ENCODE results near the gene KCNJ1. TPM values are rescaled to one million over a fixed set of nuclear protein-coding genes. Genes with fewer than 3 reads are reported as not detected.
A peak's percentile ranks its signal among the peaks of the same experiment; 100 is the strongest.

KCNJ1 gene
- total and polyA plus RNA-seq, 2 of the 8 experiments (the other 6 are each of a cell fraction or from before 2014, with no cell fraction given) = 0.17 to 0.23 TPM

- Histone ChIP-seq H4K20me1 (replicated peaks in 1 of 2; ENCODE audit: control insufficient read depth in 1 of 2, insufficient read depth in 2 of 2, low read length in 2 of 2) (peaks cover 0 to 3% of the 10 kb centered on the region in 2 experiments), H2BK15ac (ENCODE audit: low read length) (no peak overlapping the region), H2BK5ac (ENCODE audit: low read depth, low read length) (no peak overlapping the region), H2AFZ (ENCODE audit: low read length) (no peak overlapping the region), H3K23ac (ENCODE audit: insufficient read length) (no peak overlapping the region), H2BK20ac (ENCODE audit: low read length) (no peak overlapping the region), H2BK120ac (replicated peaks; ENCODE audit: low read depth, low read length) (no peak overlapping the region), H3K27me3 (replicated peaks in 1 of 4; ENCODE audit: control insufficient read depth in 3 of 4, extremely low read depth in 1 of 4, insufficient read depth in 3 of 4, low read length in 3 of 4) (peaks cover 34 to 71% (median 64%) of the 10 kb centered on the region in 4 experiments), H4K91ac (replicated peaks; ENCODE audit: insufficient read length, low read length) (no peak overlapping the region), H2AK5ac (ENCODE audit: low read depth, low read length) (0 out of 2 replicates have a peak overlapping the region, but pooled peaks have one; percentile 13), H3K4me1 (replicated peaks in 1 of 4; ENCODE audit: control insufficient read depth in 3 of 4, insufficient read depth in 4 of 4, low read length in 3 of 4) (peaks cover 4 to 15% (median 10%) of the 10 kb centered on the region in 4 experiments; a peak in 6 of 7 replicates), H2BK12ac (ENCODE audit: low read depth, low read length) (no peak overlapping the region), H3K27ac (ENCODE audit: low read depth, low read length) (no peak overlapping the region), H3K4me3 (ENCODE audit: extremely low read depth in 1 of 4, insufficient read depth in 2 of 4, low read depth in 3 of 4, low read length in 4 of 4) (no peak overlapping the region), H3K18ac (ENCODE audit: extremely low read depth, low read length) (no peak overlapping the region), H3K9ac (replicated peaks in 1 of 4; ENCODE audit: extremely low read depth in 1 of 4, low read depth in 3 of 4, low read length in 3 of 4) (no peak overlapping the region), H3K4me2 (ENCODE audit: insufficient read depth in 1 of 2, low read depth in 2 of 2, low read length in 2 of 2) (no peak overlapping the region; a peak in 1 of 4 replicates), H4K8ac (ENCODE audit: extremely low read depth, insufficient read depth, low read length) (no peak overlapping the region), H3K56ac (replicated peaks; ENCODE audit: insufficient read length, low read depth, low read length) (no peak overlapping the region), H3K36me3 (ENCODE audit: control insufficient read depth in 2 of 4, insufficient read depth in 4 of 4, low read length in 3 of 4) (no peaks in the 10 kb centered on the region), H3K14ac (ENCODE audit: insufficient read length) (no peak overlapping the region), H3K4ac (replicated peaks; ENCODE audit: insufficient read length, low read depth, low read length) (no peak overlapping the region), H3K23me2 (ENCODE audit: low read depth, low read length) (peaks cover 7% of the 10 kb centered on the region), H3K9me3 (ENCODE audit: insufficient read depth in 2 of 2, low read depth in 1 of 2, low read length in 1 of 2) (no peaks in the 10 kb centered on the region), H4K5ac (ENCODE audit: insufficient read length, low read depth, low read length) (no peak overlapping the region), H3K79me2 (ENCODE audit: control insufficient read depth in 1 of 2, insufficient read depth in 2 of 2, low read length in 2 of 2) (no peaks in the 10 kb centered on the region), H3K79me1 (ENCODE audit: low read depth, low read length) (no peaks in the 10 kb centered on the region)
- 59% methylated on average over 4 of the region's 4 CpGs; no CpG with 5 or more reads in 1 of the 2 experiments for WGBS, 2 experiments (ENCODE audit: extremely low coverage in 1 of 2, insufficient coverage in 1 of 2, insufficient read length in 1 of 2, insufficient replicate concordance in 2 of 2, low coverage in 1 of 2, low lambda C conversion rate in 2 of 2, missing lambda C conversion rate in 1 of 2)
- DNase-seq (ENCODE audit: low read depth in 1 of 2, low spot score in 2 of 2) (no peak), FAIRE-seq (no peak)
- ChIA-PET CTCF (ENCODE audit: partially characterized antibody) (interaction anchor here (1.2 to 13.1 kb wide), 9 partner anchors 9 to 439 kb away, joined by 3 to 473 read pairs (median 12); partner anchors contain the start of gene TP53AIP1), POLR2A (ENCODE audit: partially characterized antibody) (interaction anchor here (1.0 to 2.6 kb wide), 2 partner anchors 9 to 12 kb away, joined by 3 to 15 read pairs; no protein-coding TSS in a partner anchor)
- TF ChIP-seq KDM1A (IDR thresholded peaks at IDR 0.05; ENCODE audit: borderline replicate concordance, low read length) (peak; percentile 63; the same call in 1 of the 2 replicates), POLR2AphosphoS5 (IDR thresholded peaks at IDR 0.05; ENCODE audit: low read depth, low read length) (no peak), CEBPB (IDR thresholded peaks at IDR 0.05; ENCODE audit: low read depth, low read length) (peak; percentile 83)
- TF ChIP-seq, protein P1, sequence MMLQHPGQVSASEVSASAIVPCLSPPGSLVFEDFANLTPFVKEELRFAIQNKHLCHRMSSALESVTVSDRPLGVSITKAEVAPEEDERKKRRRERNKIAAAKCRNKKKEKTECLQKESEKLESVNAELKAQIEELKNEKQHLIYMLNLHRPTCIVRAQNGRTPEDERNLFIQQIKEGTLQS (IDR thresholded peaks at IDR 0.05; ENCODE audit: insufficient read depth, low read depth, low read length) = no peak
Observed at GRCh38 chr11:128892866-128893565, 25.9 kb upstream of the KCNJ1 start.

All from H1 (cell line).